ENCODE measurements around the gene ECHS1.

Gene ECHS1

GRCh38 chr10:133401500-133401899, 28.3 kb upstream of the ECHS1 start:
- H3K79me2 ChIP-seq (ENCODE audit: insufficient read depth, low read length) = peaks cover 7% of the 10 kb centered on the region; the same call in 1 of the 2 replicates

GRCh38 chr10:133400624-133401424, 27.7 kb upstream of the ECHS1 start:
- Histone ChIP-seq H3K79me2 (ENCODE audit: insufficient read depth, low read length) (peaks cover 5% of the 10 kb centered on the region; the same call in 1 of the 2 replicates), H3K27ac (ENCODE audit: low read depth, low read length, poor library complexity, severe bottlenecking) (no peak overlapping the region), H2AFZ (ENCODE audit: low read length) (no peak overlapping the region), H3K9ac (ENCODE audit: low read length) (no peak overlapping the region), H3K36me3 (ENCODE audit: insufficient read depth, low read length) (peaks cover 82% of the 10 kb centered on the region), H3F3A (ENCODE audit: insufficient read depth, low read length) (no peaks in the 10 kb centered on the region), H3K4me1 (ENCODE audit: insufficient read depth, low read length, severe bottlenecking) (peaks cover 6% of the 10 kb centered on the region), H3K9me2 (ENCODE audit: low read depth, low read length) (no peaks in the 10 kb centered on the region), H4K20me1 (ENCODE audit: insufficient read depth, low read length) (no peaks in the 10 kb centered on the region), H3K4me2 (ENCODE audit: low read length) (no peak overlapping the region), H3K9me3 (ENCODE audit: low read length) (no peaks in the 10 kb centered on the region), H3K4me3 (ENCODE audit: low read depth, low read length, poor library complexity, severe bottlenecking) (no peak overlapping the region), H3K27me3 (ENCODE audit: insufficient read depth, low read length) (no peaks in the 10 kb centered on the region)
- TF ChIP-seq CTCF (IDR thresholded peaks at IDR 0.05; ENCODE audit: low read length) = no peak
- no peak for TF ChIP-seq EZH2 (IDR thresholded peaks at IDR 0.05; ENCODE audit: borderline replicate concordance, low read length)

More at GRCh38 chr10:133401500-133401899, 28.3 kb upstream of the ECHS1 start:
- H3K9me2 ChIP-seq (ENCODE audit: low read depth, low read length) = no peaks in the 10 kb centered on the region
- H3K9me3 ChIP-seq (ENCODE audit: low read length) = no peaks in the 10 kb centered on the region
- no peak overlapping the region for H3K4me2 ChIP-seq (ENCODE audit: low read length)
- H3F3A ChIP-seq (ENCODE audit: insufficient read depth, low read length) = no peaks in the 10 kb centered on the region
- H3K27me3 ChIP-seq (ENCODE audit: insufficient read depth, low read length) = no peaks in the 10 kb centered on the region
- H3K36me3 ChIP-seq (ENCODE audit: insufficient read depth, low read length) = peaks cover 82% of the 10 kb centered on the region
- no peak overlapping the region for H3K4me3 ChIP-seq (ENCODE audit: low read depth, low read length, poor library complexity, severe bottlenecking)
- no peak overlapping the region for H3K9ac ChIP-seq (ENCODE audit: low read length)
- H2AFZ ChIP-seq (ENCODE audit: low read length) = no peak overlapping the region
- TF ChIP-seq CTCF (IDR thresholded peaks at IDR 0.05; ENCODE audit: low read length) (no peak), EZH2 (IDR thresholded peaks at IDR 0.05; ENCODE audit: borderline replicate concordance, low read length) (no peak)
- peaks cover 10% of the 10 kb centered on the region for H3K4me1 ChIP-seq (ENCODE audit: insufficient read depth, low read length, severe bottlenecking)
- no peaks in the 10 kb centered on the region for H4K20me1 ChIP-seq (ENCODE audit: insufficient read depth, low read length)
- H3K27ac ChIP-seq (ENCODE audit: low read depth, low read length, poor library complexity, severe bottlenecking) = no peak overlapping the region

- Histone ChIP-seq H3K27ac (ENCODE audit: low read depth, low read length, poor library complexity, severe bottlenecking) (no peak overlapping the region), H3K36me3 (ENCODE audit: insufficient read depth, low read length) (peaks cover 70% of the 10 kb centered on the region)
Measured at GRCh38 chr10:133399123-133399601, 26.0 kb upstream of the ECHS1 start.

More at GRCh38 chr10:133399123-133399601, 26.0 kb upstream of the ECHS1 start:
- no peaks in the 10 kb centered on the region for H3K9me3 ChIP-seq (ENCODE audit: low read length)
- H3K9me2 ChIP-seq (ENCODE audit: low read depth, low read length) = no peaks in the 10 kb centered on the region
- no peak for TF ChIP-seq CTCF (IDR thresholded peaks at IDR 0.05; ENCODE audit: low read length)
- no peak for TF ChIP-seq EZH2 (IDR thresholded peaks at IDR 0.05; ENCODE audit: borderline replicate concordance, low read length)
- no peaks in the 10 kb centered on the region for H4K20me1 ChIP-seq (ENCODE audit: insufficient read depth, low read length)
- H3K79me2 ChIP-seq (ENCODE audit: insufficient read depth, low read length) = peaks cover 12% of the 10 kb centered on the region
- H2AFZ ChIP-seq (ENCODE audit: low read length) = no peak overlapping the region
- no peak overlapping the region for H3K4me3 ChIP-seq (ENCODE audit: low read depth, low read length, poor library complexity, severe bottlenecking)
- H3F3A ChIP-seq (ENCODE audit: insufficient read depth, low read length) = no peaks in the 10 kb centered on the region
- no peak overlapping the region for H3K4me2 ChIP-seq (ENCODE audit: low read length)
- H3K4me1 ChIP-seq (ENCODE audit: insufficient read depth, low read length, severe bottlenecking) = peaks cover 11% of the 10 kb centered on the region
- no peak overlapping the region for H3K9ac ChIP-seq (ENCODE audit: low read length)
- no peaks in the 10 kb centered on the region for H3K27me3 ChIP-seq (ENCODE audit: insufficient read depth, low read length)
